Upper lobe of left lung (tissue), 6 donors: ENCODE results near the gene WNK2. TPM values are rescaled to one million over a fixed set of nuclear protein-coding genes. Genes with fewer than 3 reads are reported as not detected.

Source experiments
- ATAC-seq, 2 donors: fragments of 200-7000 bp; cut with Tn5 transposase; one replicate each; pipeline ENCODE4 v1.9.1; 2022; ENCODE audit warnings: mild to moderate bottlenecking in 2 of 2, moderate library complexity in 2 of 2; ENCODE audit not compliant: low FRiP score in 2 of 2
- DNase-seq, 2 donors: peaks; one replicate each; pipeline ENCODE4 v3.0.0-alpha.2; 2019 to 2020
- H3K27ac ChIP-seq, 4 donors: fragments of 200-600 bp; sonication (generic); one replicate each; pipeline ENCODE4 v1.5.1; 2016 to 2019
- H3K27me3 ChIP-seq, 4 donors: fragments of 200-600 bp; sonication (generic); one replicate each; pipeline ENCODE4 v1.5.1; 2017 to 2019
- H3K36me3 ChIP-seq, 4 donors: fragments of 200-600 bp; sonication (generic); one replicate each; pipeline ENCODE4 v1.5.1; 2016 to 2019
- H3K4me1 ChIP-seq, 4 donors: fragments of 200-600 bp; sonication (generic); one replicate each; pipeline ENCODE4 v1.5.1; 2018 to 2019
- H3K4me3 ChIP-seq, 4 donors: fragments of 200-600 bp; sonication (generic); one replicate each; pipeline ENCODE4 v1.5.1; 2017 to 2019; ENCODE audit warnings: mild to moderate bottlenecking in 2 of 4, moderate library complexity in 1 of 4
- H3K9me3 ChIP-seq, 4 donors: fragments of 200-600 bp; sonication (generic); one replicate each; pipeline ENCODE4 v1.5.1; 2018 to 2019
- CTCF ChIP-seq, 6 experiments: fragments of 450-650 bp in 4 of 6; fragments of 200-600 bp in 2 of 6; sonication (generic) in 2 of 6; IDR thresholded peaks; one replicate each; pipeline ENCODE4 v1.5.1; 2016 to 2019; ENCODE audit warnings: antibody characterized with exemption in 6 of 6
- EP300 ChIP-seq, 4 donors: sonication (generic); formaldehyde crosslinking; IDR thresholded peaks; one replicate each; pipeline ENCODE4 v1.5.1; 2017; ENCODE audit warnings: antibody characterized with exemption in 4 of 4, control low read depth in 2 of 4
- POLR2A ChIP-seq, 4 donors: fragments of 450-650 bp; IDR thresholded peaks; one replicate each; pipeline ENCODE4 v1.5.1; 2016 to 2017; ENCODE audit warnings: antibody characterized with exemption in 4 of 4, mild to moderate bottlenecking in 2 of 4
- POLR2AphosphoS5 ChIP-seq, 2 donors: sonication (generic); formaldehyde crosslinking; IDR thresholded peaks; one replicate each; pipeline ENCODE4 v1.5.1; 2017; ENCODE audit warnings: antibody characterized with exemption in 2 of 2
- WGBS, 2 donors: methylation state at CpG; one replicate each; pipeline ENCODE4 v1.1.5; 2017 to 2018; 5-methylcytosine and 5-hydroxymethylcytosine counted together
- total RNA-seq, 6 donors: library from RNA; depleted of rRNA in 4 of 6; stranded (reverse); fragments of >200 nt in 4 of 6; gene quantifications; one replicate each; pipeline versions ENCODE4 v1.1.0 to v1.2.1, GENCODE V29; 2016 to 2021
- donor health status: DM: no; HTN: no; CAD: no; lungs with moderate emphysema.
- donor health status: DM: no; HTN: yes; CAD: no; lungs with severe emphysema.

Gene WNK2
- total RNA-seq, 6 donors from 2014 or later, result 1.1 to 11.5 (median 7.3) TPM

- ATAC-seq, result no peak
Observed at GRCh38 chr9:93292288-93292615, 108.3 kb downstream of the WNK2 start.

GRCh38 chr9:93292664-93293328, 108.9 kb downstream of the WNK2 start:
- Histone ChIP-seq H3K36me3 (no peaks in the 10 kb centered on the region), H3K27me3 (no peaks in the 10 kb centered on the region), H3K4me1 (no peaks in the 10 kb centered on the region), H3K4me3 (no peak overlapping the region), H3K9me3 (no peaks in the 10 kb centered on the region), H3K27ac (no peak overlapping the region)
- TF ChIP-seq EP300 (IDR thresholded peaks at IDR 0.05), result no peak
- no peak for TF ChIP-seq CTCF (IDR thresholded peaks at IDR 0.05)
- TF ChIP-seq POLR2A (IDR thresholded peaks at IDR 0.05), result no peak
- TF ChIP-seq POLR2AphosphoS5 (IDR thresholded peaks at IDR 0.05), result no peak
- ATAC-seq (no peak), DNase-seq (peak in 1 of 2 donors; percentile 78)
- WGBS, 2 donors, result 90 to 93% methylated on average over 33 to 42 of the region's 43 CpGs

More at GRCh38 chr9:93292288-93292615, 108.3 kb downstream of the WNK2 start:
- H3K4me3 ChIP-seq, result no peak overlapping the region
- H3K9me3 ChIP-seq, result no peaks in the 10 kb centered on the region
- no peak for DNase-seq
- H3K36me3 ChIP-seq, result no peaks in the 10 kb centered on the region
- H3K27me3 ChIP-seq, result no peaks in the 10 kb centered on the region
- no peaks in the 10 kb centered on the region for H3K4me1 ChIP-seq
- TF ChIP-seq POLR2AphosphoS5 (IDR thresholded peaks at IDR 0.05) (no peak), CTCF (IDR thresholded peaks at IDR 0.05) (no peak), EP300 (IDR thresholded peaks at IDR 0.05) (no peak), POLR2A (IDR thresholded peaks at IDR 0.05) (no peak)
- no peak overlapping the region for H3K27ac ChIP-seq
- 77 to 81% methylated on average over 9 to 10 of the region's 10 CpGs for WGBS, 2 donors

GRCh38 chr9:93294011-93294410, 110.1 kb downstream of the WNK2 start:
- Histone ChIP-seq H3K4me3 (no peak overlapping the region), H3K27ac (no peak overlapping the region), H3K9me3 (no peaks in the 10 kb centered on the region), H3K4me1 (no peaks in the 10 kb centered on the region), H3K36me3 (no peaks in the 10 kb centered on the region), H3K27me3 (no peaks in the 10 kb centered on the region)
- DNase-seq (no peak), ATAC-seq (no peak)
- 84 to 85% methylated on average over 9 of the region's 9 CpGs for WGBS, 2 donors
- no peak for TF ChIP-seq POLR2AphosphoS5 (IDR thresholded peaks at IDR 0.05)
- TF ChIP-seq EP300 (IDR thresholded peaks at IDR 0.05), result no peak
- TF ChIP-seq POLR2A (IDR thresholded peaks at IDR 0.05), result no peak
- no peak for TF ChIP-seq CTCF (IDR thresholded peaks at IDR 0.05)

- 69 to 77% methylated on average over 3 to 9 of the region's 12 CpGs for WGBS, 2 donors
- peak in 1 of 2 donors; percentile 38 for ATAC-seq
Observed at GRCh38 chr9:93295031-93295430, 111.1 kb downstream of the WNK2 start.

GRCh38 chr9:93295456-93296076, 111.6 kb downstream of the WNK2 start:
- no peak overlapping the region for H3K4me3 ChIP-seq
- WGBS, 2 donors, result 50 to 53% methylated on average over 2 of the region's 2 CpGs
- H3K27me3 ChIP-seq, result no peaks in the 10 kb centered on the region
- DNase-seq (no peak), ATAC-seq (no peak)
- H3K36me3 ChIP-seq, result no peaks in the 10 kb centered on the region
- TF ChIP-seq EP300 (IDR thresholded peaks at IDR 0.05), result no peak
- no peak for TF ChIP-seq CTCF (IDR thresholded peaks at IDR 0.05)
- TF ChIP-seq POLR2A (IDR thresholded peaks at IDR 0.05), result no peak
- TF ChIP-seq POLR2AphosphoS5 (IDR thresholded peaks at IDR 0.05), result no peak
- H3K27ac ChIP-seq, result no peak overlapping the region
- H3K4me1 ChIP-seq, result no peaks in the 10 kb centered on the region
- H3K9me3 ChIP-seq, result no peaks in the 10 kb centered on the region

More at GRCh38 chr9:93295031-93295430, 111.1 kb downstream of the WNK2 start:
- Histone ChIP-seq H3K36me3 (no peaks in the 10 kb centered on the region), H3K27me3 (no peaks in the 10 kb centered on the region), H3K4me1 (no peaks in the 10 kb centered on the region), H3K9me3 (no peaks in the 10 kb centered on the region), H3K4me3 (no peak overlapping the region), H3K27ac (no peak overlapping the region)
- DNase-seq, result no peak
- TF ChIP-seq POLR2AphosphoS5 (IDR thresholded peaks at IDR 0.05), result no peak
